GM12865 (cell line): Measurements from ENCODE around the gene FAM13A.

Experiments used
- DNase-seq: peaks from one replicate; pipeline ENCODE4 v3.0.0; 2010; ENCODE audit warnings: low read depth
- H3K4me3 ChIP-seq: 2 replicates; pipeline ENCODE4 v1.5.1; 2011; ENCODE audit warnings: mild to moderate bottlenecking, low read depth, low read length, control low read depth
- TF ChIP-seq, protein P1 (sequence below): IDR thresholded peaks from 2 replicates; pipeline ENCODE4 v1.5.1; 2011; ENCODE audit warnings: low read length, control low read depth, low read depth, inconsistent platforms; ENCODE audit not compliant: insufficient read depth; ENCODE audit errors: missing control alignments

Gene FAM13A

GRCh38 chr4:88780389-88780788 lies 276.6 kb downstream of the FAM13A start:
- TF ChIP-seq, protein P1, sequence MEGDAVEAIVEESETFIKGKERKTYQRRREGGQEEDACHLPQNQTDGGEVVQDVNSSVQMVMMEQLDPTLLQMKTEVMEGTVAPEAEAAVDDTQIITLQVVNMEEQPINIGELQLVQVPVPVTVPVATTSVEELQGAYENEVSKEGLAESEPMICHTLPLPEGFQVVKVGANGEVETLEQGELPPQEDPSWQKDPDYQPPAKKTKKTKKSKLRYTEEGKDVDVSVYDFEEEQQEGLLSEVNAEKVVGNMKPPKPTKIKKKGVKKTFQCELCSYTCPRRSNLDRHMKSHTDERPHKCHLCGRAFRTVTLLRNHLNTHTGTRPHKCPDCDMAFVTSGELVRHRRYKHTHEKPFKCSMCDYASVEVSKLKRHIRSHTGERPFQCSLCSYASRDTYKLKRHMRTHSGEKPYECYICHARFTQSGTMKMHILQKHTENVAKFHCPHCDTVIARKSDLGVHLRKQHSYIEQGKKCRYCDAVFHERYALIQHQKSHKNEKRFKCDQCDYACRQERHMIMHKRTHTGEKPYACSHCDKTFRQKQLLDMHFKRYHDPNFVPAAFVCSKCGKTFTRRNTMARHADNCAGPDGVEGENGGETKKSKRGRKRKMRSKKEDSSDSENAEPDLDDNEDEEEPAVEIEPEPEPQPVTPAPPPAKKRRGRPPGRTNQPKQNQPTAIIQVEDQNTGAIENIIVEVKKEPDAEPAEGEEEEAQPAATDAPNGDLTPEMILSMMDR = no peak
- H3K4me3 ChIP-seq = no peak overlapping the region
- DNase-seq = no peak

- DNase-seq = no peak
- H3K4me3 ChIP-seq = no peak overlapping the region
- TF ChIP-seq, protein P1 = no peak
These were observed 277.6 kb downstream of the FAM13A start for GRCh38 chr4:88779431-88779830.

- no peak for DNase-seq
- H3K4me3 ChIP-seq = no peak overlapping the region
- TF ChIP-seq, protein P1 = no peak
These were observed 281.5 kb downstream of the FAM13A start for GRCh38 chr4:88775529-88775928.

GRCh38 chr4:88775026-88775425 lies 282.0 kb downstream of the FAM13A start:
- H3K4me3 ChIP-seq = no peak overlapping the region
- TF ChIP-seq, protein P1 = no peak

DNA sequence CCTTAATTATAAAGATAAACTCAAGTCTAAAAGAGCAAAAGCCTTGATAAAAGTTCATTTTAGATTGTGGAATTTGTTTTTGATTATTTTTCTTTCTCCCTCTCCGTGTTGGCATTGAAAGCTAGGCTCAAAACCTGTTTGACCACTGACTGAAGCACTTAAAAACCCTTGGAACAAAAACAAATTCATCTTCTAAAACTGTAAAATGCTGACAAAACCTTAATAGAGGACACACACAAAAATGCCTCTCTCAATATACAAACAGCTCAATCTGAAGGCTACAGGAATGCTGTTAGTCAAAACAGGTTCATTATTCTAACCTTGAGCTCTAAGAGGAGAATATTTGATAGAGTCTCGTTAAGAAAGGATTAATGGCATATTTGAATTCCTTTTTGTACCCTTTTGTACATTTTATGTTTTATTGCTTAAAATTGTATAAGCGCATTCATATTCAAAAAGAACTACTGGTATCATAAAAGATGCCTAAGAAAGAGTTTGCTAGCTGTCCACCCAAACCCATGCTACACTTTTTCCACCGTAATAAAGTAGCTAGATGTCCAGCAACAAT lies 285.0 kb downstream of the FAM13A start:
- H3K4me3 ChIP-seq = no peak overlapping the region
- TF ChIP-seq, protein P1 = no peak
- DNase-seq = no peak

More at GRCh38 chr4:88775026-88775425, 282.0 kb downstream of the FAM13A start:
- DNase-seq = no peak

DNA sequence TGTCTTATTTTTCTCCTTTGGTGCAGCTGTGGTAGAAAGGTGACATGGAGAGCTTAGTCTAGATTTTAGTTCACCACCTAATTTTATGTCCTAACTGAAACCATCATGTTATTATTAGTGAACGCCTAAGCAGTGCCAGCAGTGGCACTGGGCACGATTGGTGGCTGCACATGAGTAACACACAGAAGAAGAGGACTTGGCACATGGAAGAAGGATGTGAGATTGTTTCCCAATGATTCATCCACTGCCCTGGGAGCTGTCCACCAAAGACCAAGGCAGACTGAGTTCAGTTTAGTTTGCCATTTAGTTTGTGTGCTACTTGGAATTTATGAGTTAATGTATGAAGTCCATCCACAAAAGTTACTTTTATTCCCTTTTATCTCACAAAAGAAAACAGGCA lies 291.3 kb downstream of the FAM13A start:
- no peak overlapping the region for H3K4me3 ChIP-seq
- no peak for DNase-seq
- TF ChIP-seq, protein P1 = no peak

DNA sequence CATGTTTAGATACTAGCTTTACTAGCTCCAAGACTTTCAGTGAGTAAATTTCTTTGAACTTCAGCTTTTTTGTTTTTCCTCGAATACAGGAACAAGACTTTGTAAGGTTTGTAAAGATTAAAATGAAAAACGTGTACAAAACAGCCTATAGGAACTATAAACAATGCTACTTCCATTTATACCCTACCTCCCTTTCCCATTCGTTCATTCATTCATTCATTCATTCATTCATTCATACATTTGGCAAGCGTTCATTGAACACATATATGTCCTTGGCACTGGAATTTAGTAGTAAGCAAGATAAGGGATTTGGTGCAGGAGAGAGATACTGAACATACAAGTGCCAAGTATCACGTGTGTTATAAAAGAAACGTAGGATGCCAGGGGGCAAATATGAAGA lies 293.9 kb downstream of the FAM13A start:
- DNase-seq = no peak
- TF ChIP-seq, protein P1 = no peak
- H3K4me3 ChIP-seq = no peak overlapping the region
